ENCODE data around the gene BSG. TPM values are rescaled to one million over a fixed set of nuclear protein-coding genes. Genes with fewer than 3 reads are reported as not detected.
A peak's percentile ranks its signal among the peaks of the same experiment; 100 is the strongest.

The BSG gene
- polyA plus RNA-seq, 2 donors, result 189 to 210 TPM

GRCh38 chr19:555474-555808, 17.0 kb upstream of the BSG start:
- H3K27me3 ChIP-seq (ENCODE audit: control insufficient read depth in 1 of 2, insufficient read depth in 2 of 2, low read length in 2 of 2), result no peaks in the 10 kb centered on the region
- 89 to 94% methylated on average over 13 to 14 of the region's 14 CpGs for WGBS, 2 donors
- no peaks in the 10 kb centered on the region for H3K36me3 ChIP-seq (ENCODE audit: control insufficient read depth in 2 of 2, insufficient read depth in 2 of 2, low read length in 1 of 2)
- no peaks in the 10 kb centered on the region for H3K4me1 ChIP-seq (ENCODE audit: control insufficient read depth in 2 of 2, insufficient read depth in 2 of 2, low read length in 1 of 2)
- no peak overlapping the region for H3K4me3 ChIP-seq (ENCODE audit: low read depth in 1 of 2, low read length in 2 of 2)
- H3K9me3 ChIP-seq (ENCODE audit: control insufficient read depth in 2 of 2, insufficient read depth in 1 of 2, low read depth in 1 of 2, low read length in 1 of 2), result no peaks in the 10 kb centered on the region
- H3K27ac ChIP-seq (ENCODE audit: low read depth in 2 of 2, low read length in 1 of 2), result no peak overlapping the region

- H3K27me3 ChIP-seq (ENCODE audit: control insufficient read depth in 1 of 2, insufficient read depth in 2 of 2, low read length in 2 of 2), result no peaks in the 10 kb centered on the region
- H3K4me1 ChIP-seq (ENCODE audit: control insufficient read depth in 2 of 2, insufficient read depth in 2 of 2, low read length in 1 of 2), result no peaks in the 10 kb centered on the region
- WGBS, 2 donors, result 74 to 78% methylated on average over 31 of the region's 31 CpGs
- no peak overlapping the region for H3K27ac ChIP-seq (ENCODE audit: low read depth in 2 of 2, low read length in 1 of 2)
- H3K36me3 ChIP-seq (ENCODE audit: control insufficient read depth in 2 of 2, insufficient read depth in 2 of 2, low read length in 1 of 2), result no peaks in the 10 kb centered on the region
- no peak overlapping the region for H3K4me3 ChIP-seq (ENCODE audit: low read depth in 1 of 2, low read length in 2 of 2)
- H3K9me3 ChIP-seq (ENCODE audit: control insufficient read depth in 2 of 2, insufficient read depth in 1 of 2, low read depth in 1 of 2, low read length in 1 of 2), result no peaks in the 10 kb centered on the region
Measured at GRCh38 chr19:556611-557382, 15.6 kb upstream of the BSG start.

- 49 to 59% methylated on average over 19 to 21 of the region's 21 CpGs for WGBS, 2 donors
- no peak overlapping the region for H3K27ac ChIP-seq (ENCODE audit: low read depth in 2 of 2, low read length in 1 of 2)
- no peaks in the 10 kb centered on the region for H3K36me3 ChIP-seq (ENCODE audit: control insufficient read depth in 2 of 2, insufficient read depth in 2 of 2, low read length in 1 of 2)
- no peaks in the 10 kb centered on the region for H3K4me1 ChIP-seq (ENCODE audit: control insufficient read depth in 2 of 2, insufficient read depth in 2 of 2, low read length in 1 of 2)
- H3K4me3 ChIP-seq (ENCODE audit: low read depth in 1 of 2, low read length in 2 of 2), result no peak overlapping the region
- H3K9me3 ChIP-seq (ENCODE audit: control insufficient read depth in 2 of 2, insufficient read depth in 1 of 2, low read depth in 1 of 2, low read length in 1 of 2), result no peaks in the 10 kb centered on the region
- H3K27me3 ChIP-seq (ENCODE audit: control insufficient read depth in 1 of 2, insufficient read depth in 2 of 2, low read length in 2 of 2), result no peaks in the 10 kb centered on the region
Measured at GRCh38 chr19:558770-559439, 13.5 kb upstream of the BSG start.

- Histone ChIP-seq H3K27ac (ENCODE audit: low read depth in 2 of 2, low read length in 1 of 2) (no peak overlapping the region), H3K4me3 (ENCODE audit: low read depth in 1 of 2, low read length in 2 of 2) (no peak overlapping the region), H3K4me1 (ENCODE audit: control insufficient read depth in 2 of 2, insufficient read depth in 2 of 2, low read length in 1 of 2) (no peaks in the 10 kb centered on the region), H3K36me3 (ENCODE audit: control insufficient read depth in 2 of 2, insufficient read depth in 2 of 2, low read length in 1 of 2) (no peaks in the 10 kb centered on the region), H3K9me3 (ENCODE audit: control insufficient read depth in 2 of 2, insufficient read depth in 1 of 2, low read depth in 1 of 2, low read length in 1 of 2) (no peaks in the 10 kb centered on the region), H3K27me3 (ENCODE audit: control insufficient read depth in 1 of 2, insufficient read depth in 2 of 2, low read length in 2 of 2) (no peaks in the 10 kb centered on the region)
- 78 to 83% methylated on average over 12 of the region's 12 CpGs for WGBS, 2 donors
Measured at GRCh38 chr19:560121-560520, 12.3 kb upstream of the BSG start.

DNA sequence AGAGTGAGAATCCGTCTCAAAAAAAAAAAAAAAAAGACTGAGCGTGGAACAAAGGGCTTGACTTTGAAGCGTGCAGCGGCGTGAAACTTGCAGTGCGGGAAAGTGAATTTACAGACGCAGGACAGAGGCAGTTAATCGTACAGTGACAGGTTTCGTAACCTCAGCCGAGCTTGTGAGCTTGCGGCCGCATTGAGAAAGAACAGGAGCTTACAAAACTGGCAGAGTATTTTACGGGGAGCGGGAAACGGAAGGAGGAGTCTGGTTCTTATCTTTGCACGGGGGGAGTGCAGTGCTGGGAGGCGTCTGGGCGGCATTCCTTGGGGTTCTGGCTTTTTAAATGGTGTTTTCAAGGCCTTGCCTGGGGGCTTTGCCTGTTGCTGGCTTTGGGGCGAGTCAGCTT, 6.0 kb upstream of the BSG start:
- H3K36me3 ChIP-seq (ENCODE audit: control insufficient read depth in 2 of 2, insufficient read depth in 2 of 2, low read length in 1 of 2), result no peaks in the 10 kb centered on the region
- WGBS, 2 donors, result 75 to 81% methylated on average over 18 of the region's 19 CpGs
- no peaks in the 10 kb centered on the region for H3K27me3 ChIP-seq (ENCODE audit: control insufficient read depth in 1 of 2, insufficient read depth in 2 of 2, low read length in 2 of 2)
- peaks cover 2 to 3% of the 10 kb centered on the region in 2 donors for H3K4me1 ChIP-seq (ENCODE audit: control insufficient read depth in 2 of 2, insufficient read depth in 2 of 2, low read length in 1 of 2)
- no peaks in the 10 kb centered on the region for H3K9me3 ChIP-seq (ENCODE audit: control insufficient read depth in 2 of 2, insufficient read depth in 1 of 2, low read depth in 1 of 2, low read length in 1 of 2)
- H3K27ac ChIP-seq (ENCODE audit: low read depth in 2 of 2, low read length in 1 of 2), result no peak overlapping the region
- no peak overlapping the region for H3K4me3 ChIP-seq (ENCODE audit: low read depth in 1 of 2, low read length in 2 of 2)

- WGBS, 2 donors, result 84 to 85% methylated on average over 16 of the region's 16 CpGs
- Histone ChIP-seq H3K27ac (ENCODE audit: low read depth in 2 of 2, low read length in 1 of 2) (no peak overlapping the region), H3K36me3 (ENCODE audit: control insufficient read depth in 2 of 2, insufficient read depth in 2 of 2, low read length in 1 of 2) (no peaks in the 10 kb centered on the region), H3K27me3 (ENCODE audit: control insufficient read depth in 1 of 2, insufficient read depth in 2 of 2, low read length in 2 of 2) (no peaks in the 10 kb centered on the region), H3K9me3 (ENCODE audit: control insufficient read depth in 2 of 2, insufficient read depth in 1 of 2, low read depth in 1 of 2, low read length in 1 of 2) (no peaks in the 10 kb centered on the region), H3K4me3 (ENCODE audit: low read depth in 1 of 2, low read length in 2 of 2) (no peak overlapping the region), H3K4me1 (ENCODE audit: control insufficient read depth in 2 of 2, insufficient read depth in 2 of 2, low read length in 1 of 2) (peaks cover 2 to 3% of the 10 kb centered on the region in 2 donors)
Measured at GRCh38 chr19:566844-567243, 5.6 kb upstream of the BSG start.

- Histone ChIP-seq H3K9me3 (ENCODE audit: control insufficient read depth in 2 of 2, insufficient read depth in 1 of 2, low read depth in 1 of 2, low read length in 1 of 2) (no peaks in the 10 kb centered on the region), H3K4me3 (ENCODE audit: low read depth in 1 of 2, low read length in 2 of 2) (no peak overlapping the region), H3K27me3 (ENCODE audit: control insufficient read depth in 1 of 2, insufficient read depth in 2 of 2, low read length in 2 of 2) (no peaks in the 10 kb centered on the region), H3K4me1 (ENCODE audit: control insufficient read depth in 2 of 2, insufficient read depth in 2 of 2, low read length in 1 of 2) (peaks cover 2 to 3% of the 10 kb centered on the region in 2 donors), H3K36me3 (ENCODE audit: control insufficient read depth in 2 of 2, insufficient read depth in 2 of 2, low read length in 1 of 2) (no peaks in the 10 kb centered on the region), H3K27ac (ENCODE audit: low read depth in 2 of 2, low read length in 1 of 2) (no peak overlapping the region)
- WGBS, 2 donors, result 92% methylated on average over 21 to 22 of the region's 22 CpGs
Measured at GRCh38 chr19:567296-567900, 5.0 kb upstream of the BSG start.

GRCh38 chr19:570251-570686, 2.1 kb upstream of the BSG start:
- no peak overlapping the region for H3K4me3 ChIP-seq (ENCODE audit: low read depth in 1 of 2, low read length in 2 of 2)
- 74 to 76% methylated on average over 18 of the region's 25 CpGs for WGBS, 2 donors
- H3K27me3 ChIP-seq (ENCODE audit: control insufficient read depth in 1 of 2, insufficient read depth in 2 of 2, low read length in 2 of 2), result no peaks in the 10 kb centered on the region
- H3K9me3 ChIP-seq (ENCODE audit: control insufficient read depth in 2 of 2, insufficient read depth in 1 of 2, low read depth in 1 of 2, low read length in 1 of 2), result no peaks in the 10 kb centered on the region
- no peak overlapping the region for H3K27ac ChIP-seq (ENCODE audit: low read depth in 2 of 2, low read length in 1 of 2)
- H3K4me1 ChIP-seq (ENCODE audit: control insufficient read depth in 2 of 2, insufficient read depth in 2 of 2, low read length in 1 of 2), result peaks cover 9 to 16% of the 10 kb centered on the region in 2 donors
- H3K36me3 ChIP-seq (ENCODE audit: control insufficient read depth in 2 of 2, insufficient read depth in 2 of 2, low read length in 1 of 2), result no peaks in the 10 kb centered on the region

DNA sequence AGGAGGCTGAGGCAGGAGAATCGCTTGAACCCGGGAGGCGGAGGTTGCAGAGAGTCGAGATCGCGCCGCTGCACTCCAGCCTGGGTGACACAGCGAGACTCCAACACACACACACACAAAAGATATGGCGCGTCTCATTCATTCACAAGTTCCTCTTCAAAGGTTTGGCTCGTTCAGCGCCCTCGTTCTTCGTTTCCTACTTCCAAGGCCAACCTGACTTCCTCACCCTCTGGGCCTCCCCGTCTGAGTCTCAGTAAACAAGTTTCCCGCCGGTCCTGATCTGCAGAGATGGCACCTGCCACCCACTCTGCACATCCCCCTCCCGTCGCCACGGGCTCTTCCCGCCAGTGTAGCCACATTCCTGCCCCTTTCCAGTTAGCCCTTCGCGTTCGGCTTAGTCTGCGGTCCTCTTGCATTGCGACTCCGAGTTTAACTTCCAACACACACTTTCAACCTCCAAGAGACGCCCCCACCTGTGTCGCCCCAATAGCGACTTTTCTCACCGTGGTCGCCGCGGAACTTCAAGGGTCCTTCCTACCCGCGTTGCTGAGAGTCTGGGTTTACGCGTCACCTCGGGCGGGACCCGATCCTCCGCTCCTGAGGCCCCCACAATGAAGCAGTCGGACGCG, 1.3 kb upstream of the BSG start:
- H3K27ac ChIP-seq (ENCODE audit: low read depth in 2 of 2, low read length in 1 of 2), result peak overlapping the region; percentile 90 to 98
- H3K4me1 ChIP-seq (ENCODE audit: control insufficient read depth in 2 of 2, insufficient read depth in 2 of 2, low read length in 1 of 2), result peaks cover 16 to 21% of the 10 kb centered on the region in 2 donors
- H3K9me3 ChIP-seq (ENCODE audit: control insufficient read depth in 2 of 2, insufficient read depth in 1 of 2, low read depth in 1 of 2, low read length in 1 of 2), result no peaks in the 10 kb centered on the region
- no peaks in the 10 kb centered on the region for H3K36me3 ChIP-seq (ENCODE audit: control insufficient read depth in 2 of 2, insufficient read depth in 2 of 2, low read length in 1 of 2)
- WGBS, 2 donors, result 1 to 3% methylated on average over 42 to 45 of the region's 45 CpGs
- H3K4me3 ChIP-seq (ENCODE audit: low read depth in 1 of 2, low read length in 2 of 2), result peak overlapping the region; percentile 27 to 44
- no peaks in the 10 kb centered on the region for H3K27me3 ChIP-seq (ENCODE audit: control insufficient read depth in 1 of 2, insufficient read depth in 2 of 2, low read length in 2 of 2)
